HCT116 (cell line): ENCODE data around the gene EGFR.

Source experiments
- ATF3 ChIP-seq: IDR thresholded peaks from 2 replicates; pipeline ENCODE4 v1.6.1; 2012
- CTCF ChIP-seq, 3 experiments: fragments of 200-600 bp in 1 of 3; sonication (generic) in 1 of 3; IDR thresholded peaks in 2 of 3; conservative IDR thresholded peaks in 1 of 3; 2 replicates each; pipeline ENCODE4 v1.5.1; 2012 to 2017; ENCODE audit warnings: low read depth in 2 of 3, low read length in 2 of 3, antibody characterized with exemption in 1 of 3, borderline replicate concordance in 1 of 3, control low read depth in 1 of 3, mild to moderate bottlenecking in 1 of 3, mixed read lengths in 1 of 3, mixed run types in 1 of 3, moderate library complexity in 1 of 3; ENCODE audit not compliant: insufficient read depth in 1 of 3
- EZH2 ChIP-seq: fragments of 200-600 bp; sonication (generic); IDR thresholded peaks from 2 replicates; pipeline ENCODE4 v1.6.1; 2017; ENCODE audit warnings: antibody characterized with exemption, mixed run types
- EZH2phosphoT487 ChIP-seq: fragments of 200-600 bp; IDR thresholded peaks from 2 replicates; pipeline ENCODE4 v1.6.1; 2018; ENCODE audit warnings: antibody characterized with exemption, borderline replicate concordance
- JUND ChIP-seq: IDR thresholded peaks from 2 replicates; pipeline ENCODE4 v1.6.1; 2012
- POLR2A ChIP-seq: IDR thresholded peaks from 2 replicates; pipeline ENCODE4 v1.7.0; 2011; ENCODE audit warnings: borderline replicate concordance; ENCODE audit not compliant: insufficient read depth, insufficient read length; ENCODE audit errors: extremely low read depth
- POLR2AphosphoS5 ChIP-seq: IDR thresholded peaks from 2 replicates; pipeline ENCODE4 v1.6.1; 2011; ENCODE audit warnings: mild to moderate bottlenecking, low read depth, low read length, moderate library complexity
- RAD21 ChIP-seq: IDR thresholded peaks from 2 replicates; pipeline ENCODE4 v1.6.1; 2012; ENCODE audit warnings: low read depth, mild to moderate bottlenecking
- REST ChIP-seq: IDR thresholded peaks from 2 replicates; pipeline ENCODE4 v1.6.1; 2012; ENCODE audit warnings: low read depth
- SIN3A ChIP-seq: IDR thresholded peaks from 2 replicates; pipeline ENCODE4 v1.6.1; 2012; ENCODE audit warnings: low read depth

GRCh38 chr7:55004579-55004978 is 14.2 kb upstream of the EGFR start:
- TF ChIP-seq SIN3A (no peak), POLR2AphosphoS5 (no peak), CTCF (IDR thresholded peaks at IDR 0.05 in 2 of 3, conservative IDR thresholded peaks at IDR 0.05 in 1 of 3; ENCODE audit: borderline replicate concordance in 1 of 3, insufficient read depth in 1 of 3, low read depth in 2 of 3, low read length in 2 of 3) (no peak), REST (no peak), JUND (no peak), EZH2 (no peak), ATF3 (no peak), RAD21 (no peak), POLR2A (no peak), EZH2phosphoT487 (no peak)
